Vagina (tissue), 2 donors: ENCODE results near the gene WDR37. TPM values are rescaled to one million over a fixed set of nuclear protein-coding genes. Genes with fewer than 3 reads are reported as not detected.

Experiments
- DNase-seq, 2 donors: peaks; one replicate each; pipeline ENCODE4 v3.0.0-alpha.2; 2017; ENCODE audit errors: extremely low spot score in 2 of 2
- H3K27ac ChIP-seq: fragments of 200-600 bp; sonication (generic); one replicate; pipeline ENCODE4 v1.5.1; 2019
- H3K27me3 ChIP-seq: fragments of 200-600 bp; sonication (generic); one replicate; pipeline ENCODE4 v1.5.1; 2019
- H3K36me3 ChIP-seq, 2 donors: fragments of 200-600 bp; sonication (generic); one replicate each; pipeline ENCODE4 v1.5.1; 2017 to 2019
- H3K4me1 ChIP-seq: fragments of 200-600 bp; sonication (generic); one replicate; pipeline ENCODE4 v1.5.1; 2019
- H3K4me3 ChIP-seq, 2 donors: fragments of 200-600 bp; sonication (generic); 1 replicate in 1 of 2; 2 replicates in 1 of 2; pipeline ENCODE4 v1.5.1; 2016 to 2019
- H3K9me3 ChIP-seq: fragments of 200-600 bp; sonication (generic); one replicate; pipeline ENCODE4 v1.5.1; 2019
- CTCF ChIP-seq, 3 experiments: fragments of 450-650 bp in 2 of 3; fragments of 200-600 bp in 1 of 3; sonication (generic) in 1 of 3; IDR thresholded peaks; one replicate each; pipeline ENCODE4 v1.5.1; 2017 to 2019; ENCODE audit warnings: antibody characterized with exemption in 3 of 3, mild to moderate bottlenecking in 2 of 3, moderate library complexity in 2 of 3
- POLR2A ChIP-seq, 2 donors: fragments of 450-650 bp; IDR thresholded peaks; one replicate each; pipeline ENCODE4 v1.6.1; 2017; ENCODE audit warnings: antibody characterized with exemption in 2 of 2, mild to moderate bottlenecking in 2 of 2, moderate library complexity in 2 of 2
- POLR2AphosphoS5 ChIP-seq, 2 donors: sonication (generic); formaldehyde crosslinking; IDR thresholded peaks; one replicate each; pipeline ENCODE4 v1.9.0; 2017; ENCODE audit warnings: antibody characterized with exemption in 2 of 2, mild to moderate bottlenecking in 2 of 2, low read depth in 1 of 2; ENCODE audit not compliant: insufficient read depth in 1 of 2
- intact Hi-C: fragments of 100-400 bp; cut with DNase I; formaldehyde crosslinking; loops from one replicate; pipeline ENCODE4 v1.15.1; 2023
- total RNA-seq: library from RNA; depleted of rRNA; stranded (reverse); fragments of >200 nt; gene quantifications from one replicate; pipeline ENCODE4 v1.2.3, GENCODE V29; 2016

Gene WDR37
- total RNA-seq, 1 donor from 2014 or later = 16.9 TPM

- TF ChIP-seq POLR2AphosphoS5 (IDR thresholded peaks at IDR 0.05; ENCODE audit: insufficient read depth in 1 of 2, low read depth in 1 of 2) = no peak
- TF ChIP-seq POLR2A (IDR thresholded peaks at IDR 0.05) = no peak
- TF ChIP-seq CTCF (IDR thresholded peaks at IDR 0.05) = no peak
- no peaks in the 10 kb centered on the region for H3K27me3 ChIP-seq
- H3K27ac ChIP-seq = no peak overlapping the region
- DNase-seq = no peak
- intact Hi-C loops = no loop called here
- no peaks in the 10 kb centered on the region for H3K4me1 ChIP-seq
- H3K4me3 ChIP-seq = no peak overlapping the region
- no peaks in the 10 kb centered on the region for H3K9me3 ChIP-seq
- H3K36me3 ChIP-seq = peaks cover 4 to 30% of the 10 kb centered on the region in 2 donors
Measured at GRCh38 chr10:1020958-1021357, 35.2 kb upstream of the WDR37 start.

- intact Hi-C loops = no loop called here
- no peak for DNase-seq
- Histone ChIP-seq H3K36me3 (peaks cover 0 to 16% of the 10 kb centered on the region in 2 donors), H3K4me3 (no peak overlapping the region), H3K9me3 (no peaks in the 10 kb centered on the region), H3K27ac (no peak overlapping the region), H3K4me1 (no peaks in the 10 kb centered on the region), H3K27me3 (no peaks in the 10 kb centered on the region)
- TF ChIP-seq CTCF (IDR thresholded peaks at IDR 0.05) (no peak), POLR2AphosphoS5 (IDR thresholded peaks at IDR 0.05; ENCODE audit: insufficient read depth in 1 of 2, low read depth in 1 of 2) (no peak), POLR2A (IDR thresholded peaks at IDR 0.05) (no peak)
Measured at GRCh38 chr10:1022413-1022812, 33.8 kb upstream of the WDR37 start.

GRCh38 chr10:1024103-1024502, 32.1 kb upstream of the WDR37 start:
- no peak for TF ChIP-seq POLR2A (IDR thresholded peaks at IDR 0.05)
- no peak for TF ChIP-seq POLR2AphosphoS5 (IDR thresholded peaks at IDR 0.05; ENCODE audit: insufficient read depth in 1 of 2, low read depth in 1 of 2)
- TF ChIP-seq CTCF (IDR thresholded peaks at IDR 0.05) = no peak
- Histone ChIP-seq H3K9me3 (no peaks in the 10 kb centered on the region), H3K4me1 (no peaks in the 10 kb centered on the region), H3K27ac (no peak overlapping the region), H3K27me3 (no peaks in the 10 kb centered on the region), H3K4me3 (no peak overlapping the region), H3K36me3 (peaks cover 0 to 8% of the 10 kb centered on the region in 2 donors)
- intact Hi-C loops = no loop called here
- no peak for DNase-seq

- DNase-seq = no peak
- no peak for TF ChIP-seq POLR2AphosphoS5 (IDR thresholded peaks at IDR 0.05; ENCODE audit: insufficient read depth in 1 of 2, low read depth in 1 of 2)
- no peak for TF ChIP-seq CTCF (IDR thresholded peaks at IDR 0.05)
- no peak for TF ChIP-seq POLR2A (IDR thresholded peaks at IDR 0.05)
- H3K4me1 ChIP-seq = no peaks in the 10 kb centered on the region
- H3K4me3 ChIP-seq = no peak within 1 kb of the TSS
- H3K27me3 ChIP-seq = no peaks in the 10 kb centered on the region
- no peaks in the 10 kb centered on the region for H3K36me3 ChIP-seq
- no peaks in the 10 kb centered on the region for H3K9me3 ChIP-seq
- no peak within 1 kb of the TSS for H3K27ac ChIP-seq
- intact Hi-C loops = no loop called here
Measured at GRCh38 chr10:1025683-1026082, 30.5 kb upstream of the WDR37 start, which contains the start of gene IDI2. IDI2 (minus strand) TSS chr10:1025859; CDS start chr10:1024723, 1,136 bp downstream.

GRCh38 chr10:1026578-1026977, 29.6 kb upstream of the WDR37 start:
- Histone ChIP-seq H3K4me1 (no peaks in the 10 kb centered on the region), H3K4me3 (no peak overlapping the region), H3K36me3 (no peaks in the 10 kb centered on the region), H3K9me3 (no peaks in the 10 kb centered on the region), H3K27ac (no peak overlapping the region), H3K27me3 (no peaks in the 10 kb centered on the region)
- intact Hi-C loops = no loop called here
- TF ChIP-seq POLR2A (IDR thresholded peaks at IDR 0.05) (no peak), POLR2AphosphoS5 (IDR thresholded peaks at IDR 0.05; ENCODE audit: insufficient read depth in 1 of 2, low read depth in 1 of 2) (no peak), CTCF (IDR thresholded peaks at IDR 0.05) (no peak)
- DNase-seq = no peak
